ENCODE data around the gene GOLPH3L.

GRCh38 chr1:150706091-150706490, 9.1 kb upstream of the GOLPH3L start:
- TF ChIP-seq CTCF (IDR thresholded peaks at IDR 0.05) (no peak), POLR2AphosphoS5 (IDR thresholded peaks at IDR 0.05) (no peak)

Data from sigmoid colon (tissue), 4 donors.